Activated naive CD4-positive, alpha-beta T cell treated with anti-CD3 and anti-CD28 coated beads for 36 hours (primary cell): ENCODE results near the gene ADNP2. TPM values are rescaled to one million over a fixed set of nuclear protein-coding genes. Genes with fewer than 3 reads are reported as not detected.

Experiments used
- CTCF ChIA-PET: fragments of 350-600 bp; sonication (Branson Sonifier 250); formaldehyde crosslinking; loops from one replicate; lab custom pipeline; 2021; ENCODE audit warnings: antibody characterized with exemption; lab: Charles Lee
- DNase-seq: peaks from one replicate; pipeline ENCODE4 v3.0.0-alpha.2; 2020
- H3K27ac Mint-ChIP-seq: one replicate; pipeline ENCODE4 v1.8.0; 2021; ENCODE audit warnings: mild to moderate bottlenecking, mixed read lengths
- H3K27me3 Mint-ChIP-seq: one replicate; pipeline ENCODE4 v1.8.0; 2021; ENCODE audit warnings: low read depth, mixed read lengths
- H3K36me3 Mint-ChIP-seq: one replicate; pipeline ENCODE4 v1.8.0; 2021; ENCODE audit warnings: low read depth, mixed read lengths
- H3K4me1 Mint-ChIP-seq: one replicate; pipeline ENCODE4 v1.8.0; 2021; ENCODE audit warnings: low read depth, mixed read lengths
- H3K4me3 Mint-ChIP-seq: one replicate; pipeline ENCODE4 v1.8.0; 2021; ENCODE audit warnings: mild to moderate bottlenecking, moderate library complexity, mixed read lengths
- H3K9me3 Mint-ChIP-seq: one replicate; pipeline ENCODE4 v1.8.0; 2021; ENCODE audit warnings: mixed read lengths
- intact Hi-C: fragments of 100-400 bp; cut with micrococcal nuclease; formaldehyde crosslinking; loops from one replicate; pipeline ENCODE4 v1.15.1; 2023
- total RNA-seq, 2 experiments: library from RNA; stranded (reverse); gene quantifications; one replicate each; pipeline ENCODE4 v1.2.3, GENCODE V29; 2021

Gene ADNP2
- total RNA-seq, 2 experiments from 2014 or later: 16.8 to 18.0 TPM

DNA sequence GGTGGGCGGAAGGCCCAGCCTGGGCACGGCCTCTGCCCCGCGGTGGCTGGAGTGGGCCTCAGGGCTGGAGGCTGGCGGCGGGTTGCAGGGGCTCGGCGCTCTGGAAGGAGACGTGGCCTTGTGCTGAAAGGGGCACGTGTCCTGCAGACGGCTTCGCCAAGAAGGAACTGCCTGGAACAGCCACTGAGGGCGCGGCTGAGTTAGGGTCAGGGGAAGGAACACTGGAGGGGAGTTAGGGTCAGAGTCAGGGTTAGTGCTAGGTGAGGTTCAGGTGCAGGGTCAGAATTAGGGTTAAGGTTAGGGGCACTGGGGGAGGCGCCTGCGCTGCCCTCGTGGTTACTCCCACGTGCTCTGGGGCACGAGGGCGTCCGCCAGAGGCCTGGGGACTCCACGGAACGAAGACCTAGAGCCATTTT lies 933 bp upstream of the ADNP2 start:
- peak overlapping the region; percentile 14 for H3K4me3 Mint-ChIP-seq
- no peaks in the 10 kb centered on the region for H3K9me3 Mint-ChIP-seq
- intact Hi-C loops: loop anchor here (2.0 to 10.0 kb wide), 2 partner anchors 39 to 1043 kb away; partner anchors contain the start of gene ATP9B
- DNase-seq: no peak
- H3K27me3 Mint-ChIP-seq: no peaks in the 10 kb centered on the region
- H3K36me3 Mint-ChIP-seq: peaks cover 6% of the 10 kb centered on the region
- peaks cover 26% of the 10 kb centered on the region for H3K4me1 Mint-ChIP-seq
- H3K27ac Mint-ChIP-seq: peak overlapping the region; percentile 4
- CTCF ChIA-PET: no interaction called here

DNA sequence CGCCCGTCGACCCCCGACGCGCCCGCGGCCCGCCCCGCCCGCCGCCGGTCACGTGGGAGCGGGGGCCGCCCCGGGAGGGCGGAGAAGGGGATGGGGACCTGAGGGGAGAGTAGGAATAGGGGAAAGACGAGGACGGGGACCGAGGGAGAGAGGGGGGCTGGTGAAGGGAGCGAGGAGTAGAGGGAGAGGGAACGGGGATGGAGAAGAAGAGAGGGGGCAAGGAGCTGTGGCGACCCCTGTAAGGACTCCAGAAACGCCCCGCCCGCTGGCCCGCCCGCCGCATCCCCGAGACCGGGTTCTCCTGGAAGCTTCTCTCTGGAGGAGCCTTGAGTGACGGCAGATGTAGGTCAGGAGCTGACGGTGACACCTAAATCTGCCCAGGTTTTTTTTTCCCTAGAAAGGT lies 615 bp downstream of the ADNP2 start:
- Mint-ChIP-seq H3K36me3 (peaks cover 7% of the 10 kb centered on the region), H3K9me3 (no peaks in the 10 kb centered on the region), H3K4me1 (peaks cover 36% of the 10 kb centered on the region), H3K27ac (peak overlapping the region; percentile 80), H3K4me3 (peak overlapping the region; percentile 79), H3K27me3 (no peaks in the 10 kb centered on the region)
- intact Hi-C loops: loop anchor here (1.0 to 10.0 kb wide), 5 partner anchors 37 to 1045 kb away; partner anchors contain the start of genes ATP9B, CTDP1, RBFA and TXNL4A
- CTCF ChIA-PET: interaction anchor here (0.7 to 0.9 kb wide), 2 partner anchors 87 to 123 kb away, joined by 3 read pairs; no protein-coding TSS in a partner anchor
- peak; percentile 30 for DNase-seq

DNA sequence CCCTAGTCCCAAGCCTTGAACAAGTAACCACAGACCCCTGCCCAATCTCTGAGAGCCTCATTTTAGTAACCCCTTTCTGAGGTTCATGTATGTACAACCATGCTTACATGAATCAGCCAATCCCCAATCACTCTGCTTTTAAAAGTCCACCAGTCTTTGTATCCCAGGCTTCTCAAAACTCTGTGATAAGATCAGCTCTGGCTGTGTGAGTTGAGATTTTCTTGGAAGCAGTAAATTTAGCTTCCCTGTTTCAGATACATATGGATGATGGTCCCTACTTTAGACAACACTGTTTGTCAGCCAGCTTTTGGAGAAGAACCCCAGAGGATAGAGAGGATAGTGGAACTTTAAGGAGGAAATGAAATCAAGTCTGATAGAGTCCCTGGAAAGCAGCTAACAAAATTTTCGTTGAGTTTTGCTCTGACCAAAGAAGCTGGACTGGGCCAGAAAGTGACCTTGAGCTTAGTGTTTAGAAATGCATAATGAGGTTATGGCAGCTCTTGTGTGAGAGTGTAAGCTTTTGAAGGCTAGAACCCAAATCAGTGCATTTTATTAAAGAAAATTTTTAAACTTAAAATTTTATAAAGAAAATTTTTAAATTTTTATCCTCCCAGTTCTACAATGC lies 3.7 kb downstream of the ADNP2 start:
- intact Hi-C loops: no loop called here
- H3K27me3 Mint-ChIP-seq: no peaks in the 10 kb centered on the region
- H3K36me3 Mint-ChIP-seq: peaks cover 13% of the 10 kb centered on the region
- no peak for DNase-seq
- H3K9me3 Mint-ChIP-seq: no peaks in the 10 kb centered on the region
- no peak overlapping the region for H3K4me3 Mint-ChIP-seq
- H3K4me1 Mint-ChIP-seq: peaks cover 40% of the 10 kb centered on the region
- CTCF ChIA-PET: interaction anchor here (0.9 to 1.3 kb wide), 3 partner anchors 12 to 46 kb away, joined by 3 read pairs; no protein-coding TSS in a partner anchor
- H3K27ac Mint-ChIP-seq: no peak overlapping the region

DNA sequence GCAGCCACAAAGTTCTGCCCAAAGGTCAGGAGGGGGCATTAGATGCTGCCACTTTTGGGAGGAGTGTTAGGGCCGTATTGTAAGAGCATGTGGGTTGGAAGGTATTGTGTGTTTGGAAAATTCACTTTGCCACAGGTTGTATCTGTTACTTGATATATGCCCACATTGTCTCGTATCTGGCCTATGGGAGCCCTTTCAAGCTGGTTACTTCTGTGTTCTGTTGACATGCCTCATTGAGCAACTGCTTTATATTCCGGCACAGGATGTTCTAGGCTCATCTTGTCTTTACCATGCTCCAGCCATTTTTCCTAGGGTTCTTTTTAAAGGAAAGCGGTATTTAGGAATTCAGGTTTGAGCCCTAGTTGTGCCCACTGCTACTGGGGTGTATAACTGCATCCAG lies 6.0 kb downstream of the ADNP2 start:
- no peak for DNase-seq
- Mint-ChIP-seq H3K27me3 (no peaks in the 10 kb centered on the region), H3K4me3 (no peak overlapping the region), H3K9me3 (no peaks in the 10 kb centered on the region), H3K4me1 (peaks cover 42% of the 10 kb centered on the region), H3K27ac (no peak overlapping the region), H3K36me3 (peaks cover 28% of the 10 kb centered on the region)
- intact Hi-C loops: no loop called here
- CTCF ChIA-PET: no interaction called here

DNA sequence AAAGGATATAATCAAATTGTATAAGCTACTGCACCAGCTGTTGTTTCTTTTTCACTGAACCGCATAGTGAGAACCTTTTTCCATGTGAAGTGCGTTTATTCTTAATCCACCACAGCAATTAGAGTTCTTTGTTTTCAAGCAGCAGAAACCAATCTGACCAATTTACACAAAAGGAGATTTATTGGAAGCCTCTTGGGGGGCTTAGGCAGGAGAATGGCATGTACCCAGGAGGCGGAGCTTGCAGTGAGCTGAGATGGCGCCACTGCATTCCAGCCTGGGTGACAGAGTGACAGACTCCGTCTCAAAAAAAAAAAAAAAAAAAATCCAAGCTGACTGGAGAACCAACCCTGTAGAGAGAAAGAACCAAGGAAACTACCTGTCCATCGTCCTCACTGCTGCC lies 10.0 kb downstream of the ADNP2 start:
- no peak overlapping the region for H3K4me3 Mint-ChIP-seq
- peaks cover 36% of the 10 kb centered on the region for H3K4me1 Mint-ChIP-seq
- H3K9me3 Mint-ChIP-seq: no peaks in the 10 kb centered on the region
- H3K27ac Mint-ChIP-seq: no peak overlapping the region
- peaks cover 42% of the 10 kb centered on the region for H3K36me3 Mint-ChIP-seq
- DNase-seq: no peak
- intact Hi-C loops: no loop called here
- H3K27me3 Mint-ChIP-seq: no peaks in the 10 kb centered on the region
- CTCF ChIA-PET: no interaction called here

DNA sequence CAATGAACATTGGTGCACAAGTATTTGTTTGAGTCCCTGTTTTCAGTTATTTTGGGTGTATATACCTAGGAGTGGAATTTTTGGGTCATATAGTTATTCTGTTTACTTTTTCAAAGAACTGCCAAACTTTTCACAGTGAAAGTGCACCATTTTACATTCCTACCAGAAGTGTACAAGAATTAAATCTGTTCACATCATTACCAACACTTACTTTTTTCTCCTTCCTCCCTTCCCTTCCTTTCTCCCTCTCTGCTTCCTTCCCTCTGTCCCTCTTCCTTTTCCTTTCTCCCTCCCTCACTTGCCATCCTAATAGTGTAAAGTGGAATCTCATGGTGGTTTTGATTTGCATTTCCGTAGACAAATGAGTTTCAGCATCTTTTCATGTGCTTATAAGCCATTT lies 11.9 kb downstream of the ADNP2 start:
- Mint-ChIP-seq H3K36me3 (peaks cover 48% of the 10 kb centered on the region), H3K9me3 (no peaks in the 10 kb centered on the region), H3K4me1 (peaks cover 26% of the 10 kb centered on the region), H3K27me3 (no peaks in the 10 kb centered on the region), H3K4me3 (no peak overlapping the region), H3K27ac (no peak overlapping the region)
- CTCF ChIA-PET: no interaction called here
- DNase-seq: no peak
- intact Hi-C loops: no loop called here

DNA sequence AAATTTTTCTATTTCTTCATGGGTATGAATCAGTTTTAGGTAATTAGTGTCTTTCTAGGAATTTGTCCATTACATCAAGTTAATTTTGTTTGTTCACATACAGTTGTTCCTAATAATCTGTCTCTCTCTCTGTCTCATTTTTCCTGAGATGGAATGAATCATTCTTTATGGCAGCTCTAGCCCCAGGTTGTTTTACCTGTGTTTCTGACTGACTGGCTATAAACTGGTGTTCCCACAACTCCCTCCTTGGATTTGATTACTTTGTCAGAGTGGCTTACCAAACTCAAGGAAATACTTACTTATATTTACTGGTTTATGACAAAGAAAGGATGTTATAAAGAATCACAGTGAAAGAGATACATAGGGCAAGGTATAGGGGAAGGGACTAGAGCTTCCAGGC lies 15.1 kb downstream of the ADNP2 start:
- Mint-ChIP-seq H3K9me3 (no peaks in the 10 kb centered on the region), H3K4me3 (no peak overlapping the region), H3K27ac (no peak overlapping the region), H3K4me1 (peaks cover 38% of the 10 kb centered on the region), H3K36me3 (peaks cover 39% of the 10 kb centered on the region), H3K27me3 (no peaks in the 10 kb centered on the region)
- DNase-seq: no peak
- intact Hi-C loops: no loop called here
- CTCF ChIA-PET: interaction anchor here (0.7 kb wide), 1 partner anchor 11 kb away, joined by 3 read pairs; no protein-coding TSS in a partner anchor

DNA sequence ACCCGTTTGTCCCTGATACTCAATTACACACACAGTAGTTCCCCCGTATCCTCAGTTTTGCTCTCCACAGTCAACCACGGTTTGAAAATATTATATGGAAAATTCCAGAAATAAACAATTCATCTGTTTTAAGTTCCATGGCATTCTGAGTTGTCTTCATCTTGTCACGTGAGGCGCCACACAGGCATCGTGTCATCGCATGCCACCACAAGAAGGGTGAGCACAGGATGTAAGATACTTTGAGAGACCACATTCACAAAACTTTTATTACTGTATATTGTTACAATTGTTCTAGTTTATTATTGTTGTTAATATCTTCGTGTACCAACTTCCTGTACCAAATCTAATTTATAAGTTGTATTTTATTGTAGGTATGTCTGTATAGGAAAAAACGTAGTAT lies 17.7 kb downstream of the ADNP2 start:
- Mint-ChIP-seq H3K36me3 (peaks cover 29% of the 10 kb centered on the region), H3K9me3 (no peaks in the 10 kb centered on the region), H3K27me3 (no peaks in the 10 kb centered on the region), H3K27ac (no peak overlapping the region), H3K4me3 (no peak overlapping the region), H3K4me1 (peaks cover 41% of the 10 kb centered on the region)
- intact Hi-C loops: no loop called here
- CTCF ChIA-PET: no interaction called here
- peak; percentile 27 for DNase-seq

DNA sequence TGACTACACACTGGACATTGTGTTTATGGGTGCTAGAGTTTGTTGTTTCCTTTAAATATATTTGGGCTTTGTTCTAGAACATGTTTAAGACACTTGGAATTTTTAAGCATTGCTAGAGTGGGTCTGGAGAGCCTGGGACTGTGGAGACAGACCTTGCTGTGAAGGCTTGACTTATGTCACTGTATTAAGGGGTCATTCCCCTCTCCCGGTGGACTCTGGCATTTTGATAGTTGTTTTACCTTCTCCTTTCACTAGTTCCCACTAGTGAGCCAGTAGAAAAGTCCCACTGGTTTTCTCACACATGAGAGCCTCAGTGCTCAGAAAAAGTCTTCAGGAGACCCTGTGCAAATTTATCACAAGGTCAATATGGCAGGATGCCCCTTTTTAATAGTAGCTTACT lies 18.6 kb downstream of the ADNP2 start:
- CTCF ChIA-PET: no interaction called here
- Mint-ChIP-seq H3K27me3 (no peaks in the 10 kb centered on the region), H3K4me1 (peaks cover 37% of the 10 kb centered on the region), H3K36me3 (peaks cover 25% of the 10 kb centered on the region), H3K27ac (no peak overlapping the region), H3K9me3 (no peaks in the 10 kb centered on the region), H3K4me3 (no peak overlapping the region)
- intact Hi-C loops: no loop called here
- no peak for DNase-seq

DNA sequence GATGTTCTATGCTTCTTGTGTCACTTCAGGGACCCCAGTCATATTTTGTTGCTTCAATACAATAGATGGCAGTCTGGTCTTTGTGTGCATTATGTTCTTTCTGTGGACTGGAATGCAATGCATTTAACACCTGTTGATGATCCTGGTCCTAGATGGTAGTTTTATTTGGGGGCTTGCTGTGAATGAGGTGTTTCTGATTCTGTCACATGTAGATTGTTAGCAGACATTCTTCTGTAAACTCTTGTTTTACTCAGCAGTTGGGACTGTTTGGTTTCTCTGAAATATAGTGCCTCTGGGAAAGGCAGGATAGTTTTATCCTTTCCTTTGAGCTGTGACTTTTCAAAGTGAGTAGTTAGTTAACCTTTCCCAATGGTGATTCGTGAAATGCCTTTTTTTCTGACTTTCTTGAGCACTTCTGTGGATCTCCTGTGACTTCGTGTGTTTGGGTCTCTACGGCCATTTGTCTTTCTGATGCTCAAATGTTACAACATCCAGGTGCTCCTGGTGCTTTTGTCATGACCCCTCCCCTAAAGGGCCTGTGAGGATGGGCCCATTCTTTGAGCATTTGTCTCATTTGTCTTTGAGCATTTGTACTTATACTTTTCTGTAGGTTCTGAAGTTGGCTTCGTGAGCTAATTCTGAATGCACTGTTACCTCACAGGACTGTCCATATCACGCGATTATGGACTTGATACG lies 20.8 kb downstream of the ADNP2 start:
- H3K27me3 Mint-ChIP-seq: no peaks in the 10 kb centered on the region
- CTCF ChIA-PET: interaction anchor here (1.1 kb wide), 1 partner anchor 11 kb away, joined by 6 read pairs; no protein-coding TSS in a partner anchor
- intact Hi-C loops: no loop called here
- peaks cover 35% of the 10 kb centered on the region for H3K4me1 Mint-ChIP-seq
- peaks cover 33% of the 10 kb centered on the region for H3K36me3 Mint-ChIP-seq
- no peak overlapping the region for H3K4me3 Mint-ChIP-seq
- DNase-seq: no peak
- H3K9me3 Mint-ChIP-seq: no peaks in the 10 kb centered on the region
- no peak overlapping the region for H3K27ac Mint-ChIP-seq

DNA sequence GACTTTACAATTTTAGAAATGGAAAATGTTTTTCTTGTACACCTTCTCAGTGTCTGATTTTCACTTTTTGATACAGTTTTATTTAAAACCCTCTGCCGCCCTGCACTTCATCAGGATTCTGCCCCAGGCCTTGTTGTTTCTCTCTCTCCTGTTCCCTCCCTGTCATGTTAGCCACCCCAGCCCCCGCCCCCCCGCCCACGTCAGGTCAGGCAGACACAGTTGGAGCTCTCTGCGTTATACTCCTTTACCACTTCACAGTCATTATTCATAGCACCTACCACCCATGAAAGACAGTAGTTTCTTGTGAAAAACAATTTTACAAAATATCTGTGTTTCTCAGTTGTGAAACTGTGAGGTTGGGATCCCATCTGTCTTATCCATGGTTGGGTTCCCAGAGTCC lies 21.5 kb downstream of the ADNP2 start:
- no peak for DNase-seq
- H3K27ac Mint-ChIP-seq: no peak overlapping the region

DNA sequence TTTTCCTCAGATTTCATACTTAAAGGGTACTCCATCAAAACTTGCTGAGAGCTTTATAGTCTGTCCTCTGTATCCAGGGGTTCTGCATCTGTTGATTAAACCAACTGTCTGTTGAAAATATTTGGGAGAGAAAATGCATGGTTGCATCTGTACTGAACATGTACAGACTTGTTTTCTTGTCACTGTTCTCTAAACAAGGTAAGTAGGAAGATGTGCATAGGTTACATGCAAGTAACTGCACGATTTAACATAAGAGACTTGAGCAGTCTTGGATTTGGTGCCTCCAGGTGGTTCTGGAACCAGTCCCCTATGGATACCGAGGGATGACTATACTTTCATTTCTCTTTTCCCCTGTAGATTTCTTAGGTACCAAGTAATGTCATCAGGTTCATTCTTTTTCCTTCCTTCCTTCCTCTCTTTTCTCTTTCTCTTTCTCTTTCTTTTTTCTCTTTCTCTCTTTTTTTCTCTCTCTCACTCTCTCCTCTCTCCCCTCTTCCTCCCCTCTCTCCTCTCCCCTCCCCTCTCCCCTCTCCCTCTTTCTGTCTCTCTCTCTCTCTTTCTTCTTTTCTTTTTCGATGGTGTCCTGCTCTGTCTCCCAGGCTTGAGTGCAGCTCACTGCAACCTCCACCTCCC lies 23.2 kb downstream of the ADNP2 start:
- H3K4me1 Mint-ChIP-seq: peaks cover 24% of the 10 kb centered on the region
- no peaks in the 10 kb centered on the region for H3K9me3 Mint-ChIP-seq
- intact Hi-C loops: no loop called here
- no peak for DNase-seq
- CTCF ChIA-PET: no interaction called here
- no peak overlapping the region for H3K27ac Mint-ChIP-seq
- H3K27me3 Mint-ChIP-seq: no peaks in the 10 kb centered on the region
- peaks cover 37% of the 10 kb centered on the region for H3K36me3 Mint-ChIP-seq
- H3K4me3 Mint-ChIP-seq: no peak overlapping the region

More for the DNA sequence above, 21.5 kb downstream of the ADNP2 start:
- CTCF ChIA-PET: interaction anchor here (1.1 kb wide), 1 partner anchor 10 kb away, joined by 6 read pairs; no protein-coding TSS in a partner anchor
- Mint-ChIP-seq H3K27me3 (no peaks in the 10 kb centered on the region), H3K4me1 (peaks cover 35% of the 10 kb centered on the region), H3K4me3 (no peak overlapping the region), H3K36me3 (peaks cover 35% of the 10 kb centered on the region), H3K9me3 (no peaks in the 10 kb centered on the region)
- intact Hi-C loops: no loop called here
